Stimulated activated CD8-positive, alpha-beta memory T cell treated with anti-CD3 and anti-CD28 coated beads, Interleukin-2, amount 100 ng/mL, for 1 hour (primary cell): ENCODE data around the gene TRIM14.
A peak's percentile ranks its signal among the peaks of the same experiment; 100 is the strongest.
"Not testable (repeated sequence)": the region's sequence is repeated elsewhere in the genome, so short reads cannot be mapped to it uniquely, and the experiment has no call there.

Source experiments
- DNase-seq, 2 donors: peaks; one replicate each; pipeline ENCODE4 v3.0.0-alpha.2; 2020; ENCODE audit warnings: low read depth in 2 of 2

The TRIM14 gene

DNA sequence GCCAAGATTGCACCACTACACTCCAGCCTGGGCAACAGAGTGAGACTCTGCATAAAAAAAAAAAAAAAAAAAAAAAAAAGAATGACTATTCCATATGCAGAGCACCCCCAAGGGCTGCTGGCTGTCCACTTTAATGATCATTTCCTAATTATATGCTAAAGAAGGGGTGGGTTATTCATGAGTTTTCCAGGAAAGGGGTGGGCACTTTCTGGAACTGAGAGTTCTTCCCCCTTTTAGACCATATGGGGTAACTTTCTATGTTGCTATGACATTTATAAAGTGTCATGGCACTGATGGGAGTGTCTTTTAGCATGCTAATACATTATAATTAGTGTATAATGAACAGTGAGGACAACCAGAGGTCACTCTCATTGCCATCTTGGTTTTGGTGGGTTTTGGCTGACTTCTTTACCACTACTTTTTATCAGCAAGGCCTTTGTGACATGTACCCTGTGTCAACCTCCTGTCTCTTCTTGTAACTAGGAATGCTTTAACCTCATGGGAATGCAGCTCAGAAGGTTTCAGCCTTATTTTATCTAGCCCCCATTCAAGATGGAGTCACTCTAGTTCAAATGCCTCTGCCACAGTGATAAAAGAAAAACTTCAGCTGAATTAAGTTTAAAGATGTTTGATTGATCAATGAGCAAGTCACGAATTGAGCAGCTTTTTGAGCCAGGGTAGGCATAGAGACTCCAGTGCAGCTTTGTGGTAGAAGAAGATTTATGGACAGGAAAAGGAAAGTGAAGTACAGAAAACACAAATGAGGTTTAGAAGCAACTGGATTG lies 69.5 kb downstream of the TRIM14 start:
- DNase-seq: no peak

DNA sequence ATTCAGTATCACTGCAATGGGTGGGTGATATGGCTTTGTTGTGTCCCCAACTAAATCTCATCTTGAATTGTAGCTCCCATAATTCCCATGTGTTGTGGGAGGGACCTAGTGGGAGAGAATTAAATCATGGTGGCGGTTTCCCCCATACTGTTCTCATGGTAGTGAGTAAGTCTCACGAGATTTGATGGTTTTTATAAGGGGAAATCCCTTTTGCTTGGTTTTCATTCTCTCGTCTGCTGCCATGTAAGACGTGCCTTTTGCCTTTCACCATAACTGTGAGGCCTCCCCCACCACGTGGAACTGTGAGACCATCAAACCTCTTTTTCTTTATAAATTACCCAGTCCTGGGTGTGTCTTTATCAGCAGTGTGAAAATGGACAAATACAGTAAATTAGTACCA lies 72.0 kb downstream of the TRIM14 start:
- DNase-seq: no peak

DNA sequence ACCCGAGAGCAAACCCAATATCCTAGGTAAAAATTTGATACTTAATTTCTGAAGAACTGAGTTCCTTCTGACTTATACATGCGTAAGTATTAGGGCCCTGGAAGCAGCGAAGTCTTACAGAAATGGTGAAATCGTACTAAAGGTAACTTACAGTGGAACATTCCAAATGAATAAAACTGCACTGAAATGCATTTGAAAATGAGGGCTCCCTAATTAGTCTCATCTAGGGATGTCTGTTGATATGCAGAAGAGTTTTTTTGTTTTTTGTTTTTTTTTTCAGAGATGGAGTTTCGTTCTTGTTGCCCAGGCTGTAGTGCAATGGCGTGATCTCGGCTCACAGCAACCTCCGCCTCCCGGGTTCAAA lies 72.9 kb downstream of the TRIM14 start:
- DNase-seq: no peak

DNA sequence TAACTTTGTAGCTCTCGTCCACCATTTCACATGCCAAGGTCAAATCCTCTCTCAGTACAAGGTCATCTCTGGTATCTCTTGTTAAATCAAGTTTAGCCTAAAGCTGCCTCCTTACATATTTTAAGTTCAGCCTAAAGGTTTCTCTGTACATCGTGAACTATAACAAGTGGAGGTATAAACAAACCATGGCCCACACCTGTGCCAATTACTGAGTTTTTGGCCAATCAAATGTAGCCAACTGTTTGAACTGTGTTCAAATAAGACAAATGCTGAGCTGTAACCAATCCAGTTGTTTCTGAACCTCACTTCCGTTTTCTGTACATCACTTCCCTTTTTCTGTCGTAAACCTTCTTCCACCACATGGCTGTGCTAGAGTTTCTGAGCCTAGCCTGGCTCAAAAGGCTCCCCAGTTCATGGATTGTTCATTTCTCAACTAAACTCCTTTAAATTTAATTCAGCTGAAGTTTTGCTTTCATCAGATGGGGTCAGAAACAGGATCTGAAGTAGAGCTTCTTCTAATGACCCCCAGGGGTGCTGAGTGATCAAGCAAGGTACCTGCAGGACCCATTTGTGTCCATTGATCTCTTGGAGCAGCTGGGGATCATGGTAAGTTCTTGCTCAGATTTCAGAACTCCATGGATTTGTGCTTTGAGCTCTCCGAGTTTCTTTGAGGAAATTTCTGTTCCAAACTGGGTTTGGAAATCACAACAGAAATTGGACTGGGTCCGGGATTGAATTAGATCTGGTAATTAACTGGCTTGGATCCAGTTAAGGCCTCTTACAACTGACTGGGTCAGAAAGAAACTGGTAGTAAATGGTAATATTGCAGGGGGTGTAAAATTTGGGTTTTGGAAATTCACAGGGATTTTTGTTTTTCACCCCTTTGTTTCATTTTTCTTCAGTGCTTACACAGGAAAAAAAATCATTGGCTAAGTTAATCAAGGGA lies 73.5 kb downstream of the TRIM14 start:
- no peak for DNase-seq

DNA sequence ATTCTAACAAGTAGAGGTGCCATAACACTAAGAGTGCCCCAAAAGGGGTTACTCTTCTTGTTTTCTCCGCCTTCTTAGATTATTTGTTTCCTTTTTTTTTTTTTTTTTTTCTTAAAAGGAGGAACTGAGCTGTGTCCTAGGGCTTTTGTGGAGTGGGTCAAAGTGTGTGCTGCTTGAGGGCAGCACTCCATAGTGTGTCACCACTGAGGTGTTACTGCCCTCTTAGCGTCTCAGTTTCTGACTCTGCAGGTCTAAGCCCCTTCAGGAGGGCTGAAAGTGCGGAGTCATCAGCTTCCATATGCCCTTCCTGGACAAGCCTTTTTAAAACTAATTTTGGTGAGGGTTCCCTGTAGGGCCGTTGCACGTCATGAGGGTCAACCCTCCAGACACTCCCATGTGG lies 75.1 kb downstream of the TRIM14 start:
- no peak for DNase-seq

DNA sequence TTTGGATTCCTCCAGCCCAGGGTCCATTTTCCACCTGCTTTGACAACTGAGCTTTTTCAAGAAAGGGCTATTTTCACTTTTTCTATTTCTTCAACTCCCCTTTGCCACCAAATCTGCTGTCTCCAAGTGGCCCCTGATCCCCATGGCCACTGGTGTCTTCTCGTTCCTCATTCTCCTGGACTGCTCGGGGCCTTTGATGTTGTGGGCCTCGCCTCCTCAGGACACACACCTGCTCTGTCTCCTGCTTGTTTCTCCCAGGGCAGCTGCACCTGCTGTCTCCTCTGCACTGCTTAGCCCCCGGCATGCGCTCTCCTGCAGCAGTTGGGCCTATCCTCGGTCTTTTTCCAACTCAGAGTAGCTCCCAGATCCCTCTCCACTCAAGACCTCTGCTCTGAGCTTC lies 78.8 kb downstream of the TRIM14 start:
- DNase-seq: no peak

DNA sequence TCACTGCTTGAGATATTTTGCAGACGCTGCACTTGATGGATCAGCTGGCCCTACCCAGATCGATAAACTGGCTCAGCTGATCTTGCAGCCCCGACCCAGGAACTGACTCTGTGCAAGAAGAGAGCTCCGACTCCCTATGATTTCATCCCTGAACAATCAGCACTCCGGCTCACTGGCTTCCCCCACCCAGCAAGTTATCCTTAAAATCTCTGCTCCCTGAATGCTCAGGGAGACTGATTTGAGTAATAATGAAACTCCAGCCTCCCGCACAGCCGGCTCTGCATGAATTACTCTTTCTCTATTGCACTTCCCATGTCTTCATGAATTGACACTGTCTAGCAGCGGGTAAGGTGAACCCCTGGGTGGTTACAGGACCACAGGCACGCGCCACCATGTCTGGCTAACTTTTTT lies 79.4 kb downstream of the TRIM14 start:
- no peak for DNase-seq

DNA sequence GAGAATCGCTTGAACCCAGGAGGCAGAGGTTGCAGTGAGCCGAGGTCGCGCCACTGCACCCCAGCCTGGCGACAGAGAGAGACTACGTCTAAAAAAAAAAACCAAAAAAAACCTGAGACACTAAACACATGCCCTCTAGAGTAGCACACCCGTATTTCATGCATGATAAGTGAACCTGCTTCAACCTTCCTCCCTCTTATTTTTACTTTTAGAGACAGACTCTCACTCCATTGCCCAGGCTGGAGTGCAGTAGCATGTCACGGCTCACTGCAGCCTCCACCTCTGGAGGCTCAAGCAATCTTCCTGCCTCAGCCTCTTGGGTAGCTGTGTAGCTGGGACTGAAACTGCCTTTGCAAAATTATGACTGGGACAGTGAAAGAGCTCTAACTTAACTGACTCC lies 80.1 kb downstream of the TRIM14 start:
- DNase-seq: no peak

DNA sequence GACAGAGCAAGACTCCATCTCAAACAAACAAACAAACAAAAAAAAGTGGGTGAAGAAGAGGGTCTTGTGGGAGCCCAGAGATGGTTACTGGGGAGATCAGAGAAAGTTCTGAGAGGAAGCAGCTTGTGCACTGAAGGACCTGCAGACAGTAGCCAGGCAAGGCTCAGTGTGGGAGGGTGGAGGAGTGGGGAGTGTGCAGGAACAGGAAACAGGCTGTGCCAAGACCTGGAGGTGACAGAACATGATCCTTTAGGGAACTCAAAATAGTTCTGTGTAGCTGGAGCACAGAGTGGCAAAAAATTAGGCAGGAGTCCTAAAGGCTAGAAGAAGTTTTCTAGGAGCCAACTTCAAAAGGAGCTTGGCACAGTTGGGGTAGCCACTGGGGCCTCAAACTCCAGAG lies 81.7 kb downstream of the TRIM14 start:
- no peak for DNase-seq

DNA sequence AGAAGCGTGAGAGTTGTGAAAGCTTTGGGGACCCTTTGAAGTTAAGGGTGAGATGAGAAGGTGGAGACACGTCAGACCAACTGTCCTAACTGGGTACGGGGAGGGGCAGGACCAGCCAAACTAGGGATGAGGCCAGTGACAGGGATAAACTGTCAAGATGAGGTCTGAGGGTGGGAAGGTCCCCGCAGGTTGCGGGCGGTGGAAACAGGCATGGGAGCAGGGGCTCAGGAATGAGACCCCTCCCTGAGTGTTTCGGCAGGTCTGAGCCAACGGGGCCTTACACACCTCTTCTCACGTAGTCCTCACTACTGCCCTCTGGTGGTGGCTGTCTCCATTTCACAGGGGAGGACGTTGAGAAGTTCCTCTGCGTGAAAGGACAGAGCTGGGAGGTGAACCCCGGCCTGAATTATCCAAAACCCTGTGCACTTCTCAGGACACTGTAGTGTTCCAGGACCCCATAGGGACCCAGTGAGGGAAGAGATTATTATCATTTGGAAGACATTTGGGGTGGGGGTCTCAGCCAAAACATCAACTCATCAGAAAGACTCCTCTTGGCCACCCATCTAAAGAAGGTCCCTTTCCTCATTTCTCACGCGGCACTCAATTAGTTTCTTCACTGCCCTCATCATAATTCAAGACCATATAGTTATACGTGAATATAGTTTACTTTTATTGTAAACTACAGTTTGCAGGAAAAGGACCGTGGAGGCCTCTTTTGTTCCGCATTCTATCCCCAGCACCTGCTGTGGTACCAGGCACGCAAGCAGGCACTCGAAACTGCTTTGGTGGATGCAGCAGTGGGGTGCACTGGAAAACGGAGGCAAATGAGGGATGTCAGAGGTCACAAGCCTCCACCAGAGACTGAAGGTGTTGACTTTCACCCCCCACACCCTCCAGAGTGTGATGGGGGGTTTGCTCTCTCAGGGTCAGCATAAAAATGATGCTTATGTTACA lies 84.2 kb downstream of the TRIM14 start:
- DNase-seq: peak; percentile 78 to 86

DNA sequence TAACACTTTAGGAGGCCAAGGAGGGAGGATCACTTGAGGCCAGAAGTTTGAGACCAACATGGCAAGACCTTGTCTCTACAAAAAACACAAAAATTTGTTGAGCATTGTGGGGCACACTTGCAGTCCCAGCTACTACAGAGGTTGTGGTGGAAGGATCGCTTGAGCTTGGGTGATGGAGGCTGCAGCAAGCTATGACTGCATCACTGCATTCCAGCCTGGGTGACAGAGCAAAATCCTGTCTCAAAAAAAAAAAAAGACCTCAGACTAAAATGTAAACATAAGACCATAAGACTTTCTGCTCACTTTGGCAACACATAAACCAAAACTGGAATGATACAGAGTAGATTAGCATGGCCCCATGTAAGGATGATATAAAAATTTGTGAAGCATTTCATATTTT lies 87.1 kb downstream of the TRIM14 start:
- no peak for DNase-seq

DNA sequence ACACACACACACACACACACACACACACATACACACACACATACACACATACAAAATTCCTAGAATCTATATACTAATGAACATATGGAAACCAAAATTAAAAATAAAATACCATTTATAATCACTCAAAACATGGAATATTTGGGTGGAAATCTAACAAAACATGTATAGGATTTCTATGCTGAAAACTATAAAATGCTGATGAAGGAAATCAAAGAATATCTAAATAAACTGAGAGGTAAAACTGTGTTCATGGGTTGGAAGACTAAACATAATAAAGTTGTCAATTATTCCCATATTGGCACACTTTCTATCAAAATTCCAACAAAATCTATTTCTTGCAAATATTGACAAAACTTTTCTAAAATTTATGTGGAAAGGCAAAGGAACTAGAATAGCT lies 87.9 kb downstream of the TRIM14 start:
- no peak for DNase-seq

DNA sequence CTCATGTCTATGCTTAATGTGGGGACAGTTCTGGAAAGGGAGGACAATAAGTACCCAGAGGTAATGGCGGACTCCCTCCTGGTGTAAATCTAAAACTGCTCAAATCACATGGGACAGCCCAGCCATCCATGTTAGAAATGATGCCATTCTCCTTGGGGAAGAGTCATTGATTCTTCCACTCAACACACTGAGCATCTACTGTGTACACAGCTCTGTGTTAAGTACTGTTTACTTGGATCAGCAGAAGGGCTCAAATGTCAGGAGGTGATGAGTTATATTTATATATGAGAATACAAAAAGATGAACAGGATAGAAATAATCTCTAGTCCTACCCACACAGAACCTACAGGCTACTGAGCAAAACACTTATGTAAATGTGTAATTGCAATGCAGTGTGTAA lies 94.3 kb downstream of the TRIM14 start:
- DNase-seq: no peak

DNA sequence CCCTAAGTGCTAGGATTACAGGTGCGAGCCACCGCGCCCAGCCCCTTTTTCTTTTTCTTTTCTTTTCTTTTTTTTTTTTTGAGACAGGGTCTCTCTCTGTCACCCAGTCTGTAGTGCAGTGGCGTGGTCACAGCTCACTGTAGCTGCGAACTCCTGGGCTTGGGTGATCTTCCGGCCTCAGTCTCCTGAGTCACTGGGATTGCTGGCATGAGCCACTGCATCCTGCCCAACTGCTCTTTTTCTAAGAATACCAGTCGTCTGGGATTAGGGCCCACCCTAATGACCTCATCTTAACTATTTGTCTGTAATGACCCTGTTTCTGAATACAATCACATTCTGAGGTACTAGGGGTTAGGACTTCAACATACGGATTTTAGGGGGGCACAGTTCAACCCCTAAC lies 96.6 kb downstream of the TRIM14 start:
- DNase-seq: no peak

DNA sequence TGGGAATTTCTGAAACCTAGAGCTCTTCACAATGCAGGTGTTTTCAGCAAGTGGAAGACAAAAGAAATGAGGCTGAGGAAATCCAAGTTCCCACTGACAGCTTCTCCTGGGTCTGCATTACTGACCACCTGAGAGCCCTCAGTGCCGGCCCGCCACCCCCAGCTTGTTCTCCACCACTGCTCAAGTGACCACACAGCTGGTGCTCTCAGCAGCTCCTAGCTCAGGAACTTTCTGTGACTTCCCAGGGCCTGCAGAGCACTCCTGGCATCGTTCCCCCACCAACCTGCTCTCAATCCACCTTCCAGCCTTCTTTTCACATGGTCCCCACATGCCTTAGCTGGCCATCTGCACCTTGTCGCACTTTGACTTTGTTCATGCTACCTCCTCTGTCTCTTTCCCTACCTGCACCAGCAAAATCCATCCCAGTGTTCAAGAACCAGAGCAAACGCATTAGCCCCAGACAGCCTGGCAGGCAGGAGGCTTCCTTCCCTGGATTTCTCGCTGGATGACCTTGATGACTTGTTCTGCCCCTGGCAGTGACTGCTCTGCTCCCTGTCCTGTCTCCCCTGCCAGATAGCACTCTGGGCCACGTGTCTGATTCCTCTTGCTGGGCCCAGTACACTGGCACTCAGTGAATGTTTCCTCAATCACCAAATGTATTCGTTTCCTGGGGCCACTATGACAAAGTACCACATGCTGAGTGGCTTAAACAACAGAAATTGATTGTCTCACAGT lies 97.5 kb downstream of the TRIM14 start:
- no peak for DNase-seq

DNA sequence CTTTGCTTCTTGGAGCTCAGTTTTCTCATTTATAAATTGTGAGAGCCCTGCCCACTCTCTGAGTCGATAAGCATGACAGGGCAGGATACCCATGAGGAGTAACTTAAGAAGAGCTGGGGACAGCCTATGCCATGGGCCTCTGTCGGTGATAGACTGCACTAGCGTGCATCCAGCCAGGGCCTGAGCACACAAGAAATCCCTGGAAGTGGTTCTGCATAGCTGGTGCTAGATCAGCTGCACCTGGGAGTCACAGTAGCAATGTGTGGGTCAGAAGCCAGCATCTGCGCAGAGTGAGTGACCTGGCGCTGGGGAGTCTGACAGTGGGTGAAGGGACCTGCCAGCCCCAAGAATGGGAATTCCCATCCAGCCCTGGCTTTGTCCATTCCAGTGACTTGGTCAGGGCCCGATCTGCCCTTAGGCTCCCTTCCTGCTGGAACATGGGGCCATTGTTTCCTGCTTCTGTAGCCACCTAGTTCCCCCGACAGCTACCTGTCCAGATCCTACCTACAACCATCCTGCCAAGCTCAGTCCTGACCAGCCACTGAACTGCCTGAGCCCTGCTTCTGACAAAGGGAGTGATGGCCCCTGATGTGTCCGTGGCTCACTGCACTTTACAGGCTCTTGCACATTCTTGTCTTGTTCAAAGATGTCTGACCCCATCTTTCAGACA lies 98.4 kb downstream of the TRIM14 start:
- no peak for DNase-seq

DNA sequence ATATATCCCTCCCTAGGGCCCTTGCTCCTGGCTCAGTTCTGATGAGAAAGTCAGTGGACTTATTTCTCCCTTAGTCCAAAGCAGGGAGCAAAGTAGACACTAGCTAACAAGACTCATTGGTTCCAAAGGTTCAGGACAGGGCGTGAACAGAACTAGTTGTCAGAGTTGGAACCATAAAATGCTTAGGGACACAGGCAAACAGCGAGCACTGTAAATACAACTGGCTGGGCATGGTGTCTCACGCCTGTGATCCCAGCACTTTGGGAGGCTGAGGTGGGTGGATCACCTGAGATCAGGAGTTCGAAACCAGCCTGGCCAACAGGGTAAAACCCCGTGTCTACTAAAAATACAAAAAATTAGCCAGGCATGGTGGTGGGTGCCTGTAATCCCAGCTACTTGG lies 99.2 kb downstream of the TRIM14 start:
- DNase-seq: not testable (repeated sequence)
